Measurements from ENCODE around the gene CCT8. TPM values are rescaled to one million over a fixed set of nuclear protein-coding genes. Genes with fewer than 3 reads are reported as not detected.
"Not testable (repeated sequence)": the region's sequence is repeated elsewhere in the genome, so short reads cannot be mapped to it uniquely, and the experiment has no call there.

CCT8 gene
- total and polyA plus RNA-seq, 7 donors = 67.3 to 122 (median 99.1) TPM

GRCh38 chr21:29018540-29018939 is 54.9 kb downstream of the CCT8 start:
- WGBS, 2 donors = 5 to 21% methylated on average over 12 of the region's 12 CpGs
- TF ChIP-seq EP300 (IDR thresholded peaks at IDR 0.05) (no peak), POLR2AphosphoS5 (IDR thresholded peaks at IDR 0.05) (no peak), POLR2A (IDR thresholded peaks at IDR 0.05) (no peak), CTCF (IDR thresholded peaks at IDR 0.05) (no peak)
- intact Hi-C loops (cut with DNase I) = no loop called here
- H3K36me3 ChIP-seq = no peaks in the 10 kb centered on the region
- no peaks in the 10 kb centered on the region for H3K9me3 ChIP-seq
- peaks cover 0 to 18% (median 15%) of the 10 kb centered on the region in 4 donors for H3K4me1 ChIP-seq
- H3K27ac ChIP-seq = peak overlapping the region; percentile 74 to 89 (median 82)
- peak overlapping the region; percentile 74 to 93 (median 78) for H3K4me3 ChIP-seq
- no peak for DNase-seq
- H3K27me3 ChIP-seq = no peaks in the 10 kb centered on the region

- intact Hi-C loops (cut with DNase I) = no loop called here
- no peaks in the 10 kb centered on the region for H3K27me3 ChIP-seq
- H3K4me3 ChIP-seq = peak overlapping the region in 1 of 4 donors; percentile 81
- H3K36me3 ChIP-seq = no peaks in the 10 kb centered on the region
- no peak for DNase-seq
- H3K4me1 ChIP-seq = peaks cover 0 to 18% (median 15%) of the 10 kb centered on the region in 4 donors
- peak overlapping the region in 1 of 4 donors; percentile 89 for H3K27ac ChIP-seq
- 70 to 86% methylated on average over 6 of the region's 6 CpGs for WGBS, 2 donors
- no peak for TF ChIP-seq POLR2AphosphoS5 (IDR thresholded peaks at IDR 0.05)
- no peak for TF ChIP-seq CTCF (IDR thresholded peaks at IDR 0.05)
- TF ChIP-seq POLR2A (IDR thresholded peaks at IDR 0.05) = no peak
- TF ChIP-seq EP300 (IDR thresholded peaks at IDR 0.05) = no peak
- H3K9me3 ChIP-seq = no peaks in the 10 kb centered on the region
Observed at GRCh38 chr21:29017639-29018237, 55.7 kb downstream of the CCT8 start.

GRCh38 chr21:29011236-29011635 is 62.2 kb downstream of the CCT8 start:
- H3K27ac ChIP-seq; intact Hi-C loops (cut with DNase I); H3K9me3 ChIP-seq; H3K4me3 ChIP-seq; H3K27me3 ChIP-seq; DNase-seq; H3K4me1 ChIP-seq: not testable (repeated sequence)
- peaks cover 0 to 28% (median 7%) of the 10 kb centered on the region in 4 donors for H3K36me3 ChIP-seq
- WGBS, 2 donors = 93% methylated on average over 26 to 28 of the region's 30 CpGs

GRCh38 chr21:29008367-29008766 is 65.1 kb downstream of the CCT8 start:
- no peak overlapping the region for H3K27ac ChIP-seq
- H3K4me3 ChIP-seq = no peak overlapping the region
- H3K9me3 ChIP-seq = no peaks in the 10 kb centered on the region
- H3K27me3 ChIP-seq = no peaks in the 10 kb centered on the region
- no peak for TF ChIP-seq CTCF (IDR thresholded peaks at IDR 0.05)
- no peak for TF ChIP-seq POLR2A (IDR thresholded peaks at IDR 0.05)
- no peak for TF ChIP-seq EP300 (IDR thresholded peaks at IDR 0.05)
- TF ChIP-seq POLR2AphosphoS5 (IDR thresholded peaks at IDR 0.05) = no peak
- peaks cover 0 to 33% (median 7%) of the 10 kb centered on the region in 4 donors for H3K36me3 ChIP-seq
- intact Hi-C loops (cut with DNase I) = loop anchor here (10.0 kb wide), 1 partner anchor 136 kb away; no protein-coding TSS in a partner anchor
- no peak for DNase-seq
- WGBS, 2 donors = 95 to 96% methylated on average over 3 of the region's 3 CpGs
- H3K4me1 ChIP-seq = peaks cover 0 to 7% (median 6%) of the 10 kb centered on the region in 4 donors

- WGBS, 2 donors = 87 to 90% methylated on average over 3 of the region's 3 CpGs
- TF ChIP-seq CTCF (IDR thresholded peaks at IDR 0.05) (no peak), POLR2A (IDR thresholded peaks at IDR 0.05) (no peak), EP300 (IDR thresholded peaks at IDR 0.05) (no peak), POLR2AphosphoS5 (IDR thresholded peaks at IDR 0.05) (no peak)
- H3K27ac ChIP-seq = no peak overlapping the region
- H3K27me3 ChIP-seq = no peaks in the 10 kb centered on the region
- H3K36me3 ChIP-seq = peaks cover 0 to 33% (median 7%) of the 10 kb centered on the region in 4 donors
- no peaks in the 10 kb centered on the region for H3K9me3 ChIP-seq
- no peak overlapping the region for H3K4me3 ChIP-seq
- DNase-seq = no peak
- intact Hi-C loops (cut with DNase I) = loop anchor here (10.0 kb wide), 1 partner anchor 137 kb away; no protein-coding TSS in a partner anchor
- H3K4me1 ChIP-seq = peaks cover 0 to 10% (median 6%) of the 10 kb centered on the region in 4 donors
Observed at GRCh38 chr21:29007810-29008209, 65.6 kb downstream of the CCT8 start.

All from sigmoid colon (tissue), 7 donors.